NCI-H82 (cell line): ENCODE measurements around the gene CD27.
"Not testable (repeated sequence)": the region's sequence is repeated elsewhere in the genome, so short reads cannot be mapped to it uniquely, and the experiment has no call there.

Experiments
- DNase-seq: peaks from one replicate; lab custom pipeline; 2025; lab: John Stamatoyannopoulos, UW

The CD27 gene

GRCh38 chr12:6461401-6462233 lies 16.9 kb downstream of the CD27 start:
- DNase-seq = no peak

- DNase-seq = no peak
These were observed 17.7 kb downstream of the CD27 start for GRCh38 chr12:6462234-6462995.

GRCh38 chr12:6463216-6463615 lies 18.5 kb downstream of the CD27 start:
- DNase-seq = no peak

DNA sequence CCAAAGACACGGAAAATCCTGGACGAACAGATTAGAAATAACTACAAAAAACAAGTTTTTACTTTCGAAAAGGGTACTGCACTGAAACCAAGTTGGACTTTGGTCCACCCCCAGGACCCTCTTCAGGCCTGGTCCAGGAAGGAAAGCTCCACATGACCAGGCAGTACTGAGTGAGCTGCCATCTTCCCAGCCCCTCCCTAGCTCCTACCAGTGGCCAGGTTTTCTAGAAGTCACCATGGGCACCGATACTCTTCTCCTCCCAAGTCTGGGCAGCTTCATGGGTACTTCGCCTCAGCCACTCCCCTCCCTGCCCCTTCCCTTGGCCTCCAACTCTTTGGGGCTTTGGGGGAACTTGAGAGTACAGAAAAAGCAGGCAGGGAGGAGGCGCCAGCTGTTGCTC lies 19.1 kb downstream of the CD27 start:
- DNase-seq = no peak

- DNase-seq = no peak
These were observed 19.8 kb downstream of the CD27 start for GRCh38 chr12:6464531-6464930.

DNA sequence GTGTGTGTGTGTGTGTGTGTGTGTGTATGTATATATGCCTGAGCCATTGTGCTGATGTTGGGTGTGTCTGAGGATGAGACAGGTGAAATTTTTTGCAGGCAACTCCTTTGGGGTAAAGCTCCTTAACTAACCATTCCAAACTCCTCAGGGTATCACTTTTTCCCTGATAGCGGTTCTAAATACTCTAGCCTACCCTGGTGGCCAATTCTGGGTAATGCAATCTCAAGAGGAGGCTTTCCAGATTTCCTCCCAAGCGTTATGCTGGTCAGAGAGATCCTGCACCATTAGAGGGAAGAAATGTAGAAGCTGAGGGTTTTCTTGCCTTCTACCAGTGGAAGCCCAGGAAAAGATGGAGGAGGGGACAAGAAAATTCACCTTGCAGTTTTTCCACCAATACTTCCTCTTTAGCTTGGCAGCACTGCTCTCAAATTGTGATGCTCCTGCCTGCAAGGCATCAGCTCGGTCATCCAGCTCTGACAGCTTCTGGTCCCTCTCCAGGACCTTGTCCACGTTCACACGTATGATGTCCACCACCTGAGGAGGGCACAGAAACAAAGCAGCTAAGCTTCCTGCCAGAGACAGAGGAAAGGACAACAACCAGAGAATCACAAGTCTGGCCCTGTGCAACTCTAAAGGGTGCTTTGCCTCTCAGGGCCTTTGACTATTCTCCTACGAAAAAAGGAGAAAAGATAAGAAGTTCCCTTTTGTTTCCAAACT lies 20.9 kb downstream of the CD27 start:
- DNase-seq = peak; percentile 86

- no peak for DNase-seq
These were observed 21.4 kb downstream of the CD27 start for GRCh38 chr12:6466184-6466573.

DNA sequence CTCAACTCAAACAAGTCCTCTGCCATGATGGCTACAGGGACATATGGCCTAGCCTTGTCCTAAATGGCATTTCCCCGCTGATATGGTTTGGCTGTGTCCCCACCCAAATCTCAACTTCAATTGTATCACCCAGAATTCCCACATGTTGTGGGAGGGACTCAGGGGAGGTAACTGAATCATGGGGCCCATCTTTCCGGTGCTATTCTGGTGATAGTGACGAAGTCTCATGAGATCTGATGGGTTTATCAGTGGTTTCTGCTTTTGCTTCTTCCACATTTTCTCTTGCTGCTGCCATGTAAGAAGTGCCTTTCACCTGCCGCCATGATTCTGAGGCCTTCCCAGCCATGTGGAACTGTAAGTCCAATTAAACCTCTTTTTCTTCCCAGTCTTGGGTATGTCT lies 22.0 kb downstream of the CD27 start:
- not testable (repeated sequence) for DNase-seq

- not testable (repeated sequence) for DNase-seq
These were observed 23.0 kb downstream of the CD27 start for GRCh38 chr12:6467571-6468282.

GRCh38 chr12:6468283-6468575 lies 23.5 kb downstream of the CD27 start:
- DNase-seq = no peak

DNA sequence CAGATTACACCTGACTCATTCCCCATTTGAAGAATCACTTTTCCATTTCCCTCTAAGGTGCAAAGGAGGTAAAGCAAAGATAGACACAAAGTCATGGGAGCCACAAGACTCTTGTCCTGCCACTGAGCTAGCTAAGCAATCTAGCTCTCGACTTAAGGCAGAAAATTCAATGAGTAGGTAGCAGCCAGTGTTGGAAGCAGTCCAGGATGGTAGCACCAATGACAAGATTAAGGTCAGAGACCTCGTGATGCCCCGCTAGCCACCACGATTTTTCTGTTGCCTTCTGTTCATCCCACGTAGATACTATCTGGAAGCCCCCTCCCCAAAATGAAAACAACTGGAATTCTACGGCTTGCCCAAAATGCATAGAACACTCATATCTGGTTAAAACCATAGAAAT lies 24.3 kb downstream of the CD27 start:
- no peak for DNase-seq

GRCh38 chr12:6469609-6470374 lies 25.0 kb downstream of the CD27 start:
- DNase-seq = peak; percentile 47

DNA sequence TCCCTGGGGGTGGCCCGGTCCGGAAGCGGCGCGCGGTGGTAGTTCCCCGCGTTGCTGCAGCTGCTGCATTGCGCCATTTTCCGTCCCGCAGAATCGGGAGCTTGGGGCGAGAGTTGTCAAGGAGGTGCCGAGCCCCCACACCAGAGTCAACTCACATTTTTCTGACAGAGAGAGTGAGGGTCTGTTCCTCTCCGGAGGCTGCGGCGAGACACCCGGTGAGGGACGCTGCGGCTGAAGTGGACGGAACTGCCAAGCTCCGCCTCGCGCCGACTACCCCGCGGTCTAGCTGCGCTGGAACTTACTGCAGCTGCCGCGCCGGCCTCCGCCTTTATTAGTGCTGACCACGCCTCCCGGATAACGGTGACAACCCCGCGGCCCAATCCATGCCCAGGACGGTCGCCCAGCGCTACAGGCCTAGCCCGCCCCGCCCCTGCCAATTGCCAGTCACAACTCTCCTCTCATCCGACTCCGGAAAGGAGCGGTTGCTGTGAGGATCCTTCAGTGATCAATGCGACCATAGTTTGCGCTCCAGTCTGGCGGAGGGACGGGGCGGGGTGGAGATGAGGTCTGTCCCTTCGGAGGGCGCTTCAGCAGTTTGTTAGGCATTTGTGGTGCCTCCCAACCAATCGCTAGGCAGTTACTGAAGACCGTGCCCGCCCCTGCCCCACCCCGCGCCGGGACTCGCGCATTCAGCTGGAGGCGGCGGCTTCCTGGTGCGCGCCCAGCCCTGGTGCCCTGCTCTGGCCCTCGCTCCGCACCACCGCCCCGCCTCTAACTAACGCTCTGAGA lies 25.8 kb downstream of the CD27 start, which contains the start of gene VAMP1:
TSS of gene VAMP1 (minus strand) at position 303 of the 789 bp plus-strand sequence. CDS start at position 157, 146 bp downstream.
- peak; percentile 99 for DNase-seq

- no peak for DNase-seq
These were observed 27.2 kb downstream of the CD27 start for GRCh38 chr12:6471989-6472360.

DNA sequence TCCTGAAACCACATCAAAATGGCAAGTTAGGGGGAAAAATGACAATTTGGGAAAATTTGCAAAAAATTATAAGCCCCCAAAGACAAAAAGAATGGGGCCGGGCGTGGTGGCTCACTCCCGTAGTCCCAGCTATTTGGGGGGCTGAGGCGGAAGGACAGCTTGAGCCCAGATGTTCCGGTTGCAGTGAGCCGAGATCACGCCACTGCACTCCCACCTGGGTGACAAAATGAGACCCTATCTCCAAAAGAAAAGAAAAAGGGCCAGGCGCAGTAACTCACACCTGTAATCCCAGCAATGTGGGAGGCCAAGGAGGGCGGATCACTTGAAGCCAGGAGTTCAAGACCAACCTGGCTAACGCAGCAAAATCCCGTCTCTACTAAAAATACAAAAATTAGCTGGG lies 27.7 kb downstream of the CD27 start:
- DNase-seq = no peak

- DNase-seq = not testable (repeated sequence)
These were observed 30.6 kb downstream of the CD27 start for GRCh38 chr12:6475233-6475975.

DNA sequence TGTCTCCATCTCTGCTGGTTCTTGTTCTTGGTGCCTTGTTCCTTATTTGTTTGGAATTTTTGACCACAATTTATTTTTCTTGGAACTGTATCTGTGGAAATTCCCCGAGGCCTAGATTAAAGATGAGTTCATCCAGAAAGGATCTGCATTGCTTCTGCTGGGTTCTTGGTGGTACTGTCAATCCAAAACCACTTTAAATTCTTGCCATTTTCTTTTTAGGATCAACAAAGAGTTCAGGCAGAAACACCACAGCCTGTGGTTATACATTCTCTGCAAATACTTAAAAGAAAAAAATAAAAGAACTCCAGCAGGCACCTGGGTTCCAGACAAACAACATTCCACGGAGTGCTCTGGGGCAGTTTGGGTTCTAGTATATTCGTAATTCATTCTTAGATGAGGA lies 31.7 kb downstream of the CD27 start:
- no peak for DNase-seq

GRCh38 chr12:6477601-6478377 lies 33.0 kb downstream of the CD27 start:
- DNase-seq = not testable (repeated sequence)

DNA sequence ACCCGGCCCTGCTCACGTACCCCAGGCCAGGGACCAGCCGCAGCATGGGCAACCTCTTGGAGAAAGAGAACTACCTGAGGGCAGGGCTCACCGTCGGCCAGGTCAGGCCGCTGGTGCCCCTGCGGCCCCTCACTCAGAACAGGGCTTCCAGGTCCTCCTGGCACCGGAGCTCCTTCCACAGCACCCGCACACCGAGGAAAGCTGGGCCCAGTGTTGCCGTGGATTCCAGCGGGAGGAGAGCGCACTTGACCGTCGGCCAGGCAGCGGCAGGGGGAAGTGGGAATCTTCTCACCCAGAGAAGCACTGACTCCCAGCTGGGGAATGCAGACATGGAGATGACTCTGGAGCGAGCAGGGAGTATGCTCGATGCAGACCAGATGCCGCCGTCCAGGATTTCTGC lies 33.7 kb downstream of the CD27 start:
- no peak for DNase-seq
